Osteoblast (primary cell): ENCODE results near the gene FN3KRP. TPM values are rescaled to one million over a fixed set of nuclear protein-coding genes. Genes with fewer than 3 reads are reported as not detected.

Experiments
- DNase-seq: peaks from one replicate; pipeline ENCODE4 v3.0.0; 2011; ENCODE audit warnings: low spot score, mixed read lengths; ENCODE audit not compliant: insufficient read length; ENCODE audit errors: missing footprints
- H2AFZ ChIP-seq: 2 replicates; pipeline ENCODE4 v1.6.0; 2011; ENCODE audit warnings: mild to moderate bottlenecking, low read length
- H3K27ac ChIP-seq: 2 replicates; pipeline ENCODE4 v1.5.1; 2011; ENCODE audit warnings: mild to moderate bottlenecking, low read depth, low read length, moderate library complexity
- H3K27me3 ChIP-seq: 2 replicates; pipeline ENCODE4 v1.6.0; 2012; ENCODE audit warnings: mild to moderate bottlenecking, control low read depth, inconsistent platforms, low read length, moderate library complexity; ENCODE audit not compliant: insufficient read depth
- H3K36me3 ChIP-seq: 2 replicates; pipeline ENCODE4 v1.5.1; 2011; ENCODE audit warnings: mild to moderate bottlenecking, low read length, control low read depth, moderate library complexity; ENCODE audit not compliant: insufficient read depth
- H3K4me1 ChIP-seq: 2 replicates; pipeline ENCODE4 v1.5.1; 2011; ENCODE audit warnings: mild to moderate bottlenecking, low read length, control low read depth, moderate library complexity; ENCODE audit not compliant: insufficient read depth
- H3K4me2 ChIP-seq: 2 replicates; pipeline ENCODE4 v1.6.0; 2011; ENCODE audit warnings: mild to moderate bottlenecking, low read length; ENCODE audit not compliant: insufficient read depth
- H3K4me3 ChIP-seq: fragments of 200-600 bp; sonication (generic); 3 replicates; pipeline ENCODE4 v1.5.1; 2012; ENCODE audit warnings: mild to moderate bottlenecking, low read length, inconsistent platforms; ENCODE audit not compliant: insufficient read depth
- H3K79me2 ChIP-seq: 2 replicates; pipeline ENCODE4 v1.6.0; 2012; ENCODE audit warnings: mild to moderate bottlenecking, low read length, control low read depth, inconsistent platforms; ENCODE audit not compliant: insufficient read depth
- H3K9me3 ChIP-seq: 2 replicates; pipeline ENCODE4 v1.5.1; 2011; ENCODE audit warnings: low read depth, low read length, control low read depth
- H4K20me1 ChIP-seq: 2 replicates; pipeline ENCODE4 v1.6.0; 2012; ENCODE audit warnings: mild to moderate bottlenecking, low read length, control low read depth; ENCODE audit not compliant: insufficient read depth
- total RNA-seq: library from RNA; depleted of rRNA; stranded (reverse); fragments of >200 nt; gene quantifications from 2 replicates; pipeline ENCODE4 v1.2.3, GENCODE V29; 2012
- TF ChIP-seq, protein P1 (sequence below): IDR thresholded peaks from 2 replicates; pipeline ENCODE4 v1.5.1; 2011; ENCODE audit warnings: mild to moderate bottlenecking, low read depth, low read length, moderate library complexity; ENCODE audit errors: extremely low read depth

Gene FN3KRP
- total RNA-seq, 1 donor = 10.1 TPM

DNA sequence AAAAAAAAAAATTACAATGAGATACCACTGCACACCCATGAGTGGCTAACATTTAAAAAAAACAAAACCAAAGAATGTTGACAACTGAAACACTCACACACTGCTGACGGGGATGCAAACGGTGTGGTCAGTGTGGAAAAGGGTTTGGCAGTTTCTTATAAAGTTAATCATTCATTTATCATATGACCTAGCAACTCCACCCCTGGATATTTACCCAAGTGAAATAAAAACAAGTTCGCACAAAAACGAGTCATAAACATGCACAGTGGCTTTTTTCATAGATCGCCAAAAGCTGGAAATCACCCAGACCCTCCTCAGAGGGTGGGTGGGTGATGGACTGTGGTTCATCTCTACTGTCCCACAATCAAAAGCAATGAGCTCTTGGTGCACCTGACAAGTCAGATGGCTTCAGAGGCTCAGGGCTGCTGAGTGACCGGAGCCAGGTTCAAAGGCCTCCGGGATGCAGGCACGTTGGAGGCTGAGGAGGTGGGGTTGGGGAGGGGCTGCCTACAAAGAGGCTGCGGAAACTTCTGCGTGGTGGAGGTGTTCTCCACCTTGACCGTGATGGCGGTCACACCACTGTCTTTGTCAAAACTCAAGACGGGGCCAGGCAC lies 32.2 kb upstream of the FN3KRP start:
- H3K79me2 ChIP-seq = no peaks in the 10 kb centered on the region
- no peaks in the 10 kb centered on the region for H3K36me3 ChIP-seq
- H3K27ac ChIP-seq = no peak overlapping the region
- no peak overlapping the region for H3K4me3 ChIP-seq
- DNase-seq = peak; percentile 1
- no peaks in the 10 kb centered on the region for H3K4me1 ChIP-seq
- no peaks in the 10 kb centered on the region for H4K20me1 ChIP-seq
- TF ChIP-seq, protein P1, sequence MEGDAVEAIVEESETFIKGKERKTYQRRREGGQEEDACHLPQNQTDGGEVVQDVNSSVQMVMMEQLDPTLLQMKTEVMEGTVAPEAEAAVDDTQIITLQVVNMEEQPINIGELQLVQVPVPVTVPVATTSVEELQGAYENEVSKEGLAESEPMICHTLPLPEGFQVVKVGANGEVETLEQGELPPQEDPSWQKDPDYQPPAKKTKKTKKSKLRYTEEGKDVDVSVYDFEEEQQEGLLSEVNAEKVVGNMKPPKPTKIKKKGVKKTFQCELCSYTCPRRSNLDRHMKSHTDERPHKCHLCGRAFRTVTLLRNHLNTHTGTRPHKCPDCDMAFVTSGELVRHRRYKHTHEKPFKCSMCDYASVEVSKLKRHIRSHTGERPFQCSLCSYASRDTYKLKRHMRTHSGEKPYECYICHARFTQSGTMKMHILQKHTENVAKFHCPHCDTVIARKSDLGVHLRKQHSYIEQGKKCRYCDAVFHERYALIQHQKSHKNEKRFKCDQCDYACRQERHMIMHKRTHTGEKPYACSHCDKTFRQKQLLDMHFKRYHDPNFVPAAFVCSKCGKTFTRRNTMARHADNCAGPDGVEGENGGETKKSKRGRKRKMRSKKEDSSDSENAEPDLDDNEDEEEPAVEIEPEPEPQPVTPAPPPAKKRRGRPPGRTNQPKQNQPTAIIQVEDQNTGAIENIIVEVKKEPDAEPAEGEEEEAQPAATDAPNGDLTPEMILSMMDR = no peak
- peaks cover 3% of the 10 kb centered on the region for H3K9me3 ChIP-seq
- H3K4me2 ChIP-seq = no peak overlapping the region
- no peaks in the 10 kb centered on the region for H3K27me3 ChIP-seq
- no peak overlapping the region for H2AFZ ChIP-seq

DNA sequence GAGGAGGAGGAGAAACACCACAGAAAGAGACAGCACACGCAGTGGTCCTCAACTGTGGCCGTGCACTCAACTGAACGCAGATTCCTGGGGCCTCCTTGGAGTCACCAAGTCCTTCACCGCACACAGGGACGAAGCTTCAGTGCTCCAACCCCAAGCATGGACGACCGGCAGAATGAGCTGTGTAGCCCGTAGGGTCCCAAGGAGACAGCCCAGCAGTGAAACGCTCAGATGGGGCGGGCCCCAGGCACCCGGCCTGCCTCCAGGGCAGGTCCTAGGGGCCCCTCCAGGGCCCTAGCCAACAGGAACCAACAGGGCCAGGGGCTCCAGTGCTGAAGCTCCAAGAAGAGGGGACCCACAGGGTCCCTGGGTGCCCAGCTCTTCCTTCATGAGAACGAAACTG lies 31.2 kb upstream of the FN3KRP start:
- Histone ChIP-seq H3K79me2 (no peaks in the 10 kb centered on the region), H3K27me3 (no peaks in the 10 kb centered on the region), H3K9me3 (peaks cover 3% of the 10 kb centered on the region), H3K4me3 (no peak overlapping the region), H2AFZ (no peak overlapping the region), H3K4me2 (no peak overlapping the region), H3K36me3 (no peaks in the 10 kb centered on the region), H3K27ac (no peak overlapping the region), H4K20me1 (no peaks in the 10 kb centered on the region), H3K4me1 (no peaks in the 10 kb centered on the region)
- DNase-seq = peak; percentile 21
- TF ChIP-seq, protein P1 = no peak

DNA sequence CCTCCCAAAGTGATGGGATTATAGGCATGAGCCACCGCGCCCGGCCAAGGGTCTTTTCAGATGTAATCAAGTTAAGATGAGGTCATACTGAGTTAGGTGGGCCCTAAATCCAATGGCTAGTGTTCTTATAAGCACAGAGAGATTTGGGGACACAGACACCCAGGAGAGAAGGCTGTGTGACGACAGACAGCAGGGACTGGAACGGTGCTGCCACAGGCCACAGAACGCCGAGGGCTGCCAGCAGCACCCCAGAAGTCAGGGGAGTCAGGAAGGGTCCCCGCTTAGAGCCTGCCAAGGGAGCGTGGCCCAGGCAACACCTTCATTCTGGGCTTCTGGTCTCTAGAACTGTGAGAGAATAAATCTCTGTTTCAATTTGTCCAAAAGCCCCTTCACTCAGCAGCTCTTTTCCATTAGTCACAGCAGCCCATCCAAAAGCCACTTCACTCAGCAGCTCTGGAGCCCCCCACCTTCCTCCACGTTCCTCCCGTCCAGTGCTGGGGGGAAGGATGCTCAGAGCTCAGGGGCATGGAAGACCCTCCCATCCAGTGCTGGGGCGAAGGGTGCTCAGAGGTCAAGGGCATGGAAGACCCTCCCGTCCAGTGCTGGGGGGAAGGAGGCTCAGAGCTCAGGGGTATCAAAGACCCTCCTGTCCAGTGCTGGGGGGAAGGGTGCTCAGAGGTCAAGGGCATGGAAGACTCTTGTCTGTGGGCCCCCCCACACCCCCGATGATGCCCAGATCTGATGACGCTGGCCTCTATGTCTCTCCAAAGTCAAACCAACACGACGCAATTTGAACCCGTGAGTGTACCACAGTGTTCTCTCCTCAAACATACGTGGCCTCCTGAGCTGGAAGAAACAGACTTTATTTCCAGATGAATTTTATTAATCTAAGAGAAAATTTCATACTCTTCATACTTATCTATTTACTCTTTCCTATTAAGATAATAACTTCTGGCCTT lies 29.9 kb upstream of the FN3KRP start:
- Histone ChIP-seq H3K36me3 (no peaks in the 10 kb centered on the region), H3K79me2 (no peaks in the 10 kb centered on the region), H3K27ac (no peak overlapping the region), H3K4me3 (no peak overlapping the region), H3K4me2 (no peak overlapping the region), H3K27me3 (no peaks in the 10 kb centered on the region), H4K20me1 (no peaks in the 10 kb centered on the region), H3K4me1 (no peaks in the 10 kb centered on the region), H3K9me3 (no peaks in the 10 kb centered on the region), H2AFZ (no peak overlapping the region)
- TF ChIP-seq, protein P1 = no peak
- DNase-seq = peak; percentile 37

DNA sequence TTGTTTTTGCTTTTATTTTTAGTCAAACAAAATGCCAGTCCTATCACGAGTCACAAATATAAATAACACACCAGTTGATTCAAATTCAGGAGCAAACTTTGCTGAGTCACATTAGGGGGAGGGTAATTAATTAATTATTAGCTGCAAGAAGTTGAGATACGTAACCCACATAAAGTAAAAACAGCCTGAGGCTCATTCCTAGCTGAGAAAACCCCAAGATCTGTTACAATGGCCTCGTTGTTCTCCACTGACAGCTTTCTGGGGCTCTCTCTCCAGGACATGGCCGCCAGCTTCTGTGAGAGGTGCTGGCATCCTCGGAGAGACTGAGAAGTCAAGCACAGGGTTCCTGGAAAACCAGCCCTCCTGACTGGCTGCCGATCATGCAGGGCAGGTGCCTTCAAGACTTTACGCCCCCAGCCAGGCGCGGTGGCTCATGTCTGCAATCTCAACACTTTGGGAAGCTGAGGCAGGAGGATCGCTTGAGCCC lies 29.1 kb upstream of the FN3KRP start:
- H3K79me2 ChIP-seq = no peaks in the 10 kb centered on the region
- no peaks in the 10 kb centered on the region for H3K36me3 ChIP-seq
- H4K20me1 ChIP-seq = no peaks in the 10 kb centered on the region
- H3K4me2 ChIP-seq = no peak overlapping the region
- TF ChIP-seq, protein P1 = no peak
- H3K9me3 ChIP-seq = no peaks in the 10 kb centered on the region
- no peaks in the 10 kb centered on the region for H3K27me3 ChIP-seq
- H3K4me1 ChIP-seq = no peaks in the 10 kb centered on the region
- H3K4me3 ChIP-seq = no peak overlapping the region
- no peak overlapping the region for H3K27ac ChIP-seq
- DNase-seq = peak; percentile 17
- H2AFZ ChIP-seq = no peak overlapping the region
